ENCODE results near the gene ZSCAN20.

DNA sequence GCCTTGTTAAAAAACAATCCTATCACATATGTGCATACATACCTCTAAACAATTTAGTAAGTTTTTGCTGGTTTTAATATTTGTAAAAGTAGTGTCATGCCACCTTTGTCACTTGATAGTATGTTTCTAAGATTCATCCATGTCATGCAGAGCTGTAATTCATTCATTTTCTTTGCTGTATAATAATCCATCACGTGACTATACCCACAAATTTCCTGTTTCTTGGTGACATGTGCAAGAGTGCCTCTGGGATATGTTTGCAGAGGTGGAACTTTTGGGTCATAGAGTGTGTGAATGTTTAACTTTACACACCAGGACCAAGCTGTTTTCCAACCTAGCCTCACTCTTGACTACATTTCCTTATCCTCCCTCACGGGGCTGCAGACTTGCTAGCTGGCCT, 62.9 kb downstream of the ZSCAN20 start:
- TF ChIP-seq, protein P1, sequence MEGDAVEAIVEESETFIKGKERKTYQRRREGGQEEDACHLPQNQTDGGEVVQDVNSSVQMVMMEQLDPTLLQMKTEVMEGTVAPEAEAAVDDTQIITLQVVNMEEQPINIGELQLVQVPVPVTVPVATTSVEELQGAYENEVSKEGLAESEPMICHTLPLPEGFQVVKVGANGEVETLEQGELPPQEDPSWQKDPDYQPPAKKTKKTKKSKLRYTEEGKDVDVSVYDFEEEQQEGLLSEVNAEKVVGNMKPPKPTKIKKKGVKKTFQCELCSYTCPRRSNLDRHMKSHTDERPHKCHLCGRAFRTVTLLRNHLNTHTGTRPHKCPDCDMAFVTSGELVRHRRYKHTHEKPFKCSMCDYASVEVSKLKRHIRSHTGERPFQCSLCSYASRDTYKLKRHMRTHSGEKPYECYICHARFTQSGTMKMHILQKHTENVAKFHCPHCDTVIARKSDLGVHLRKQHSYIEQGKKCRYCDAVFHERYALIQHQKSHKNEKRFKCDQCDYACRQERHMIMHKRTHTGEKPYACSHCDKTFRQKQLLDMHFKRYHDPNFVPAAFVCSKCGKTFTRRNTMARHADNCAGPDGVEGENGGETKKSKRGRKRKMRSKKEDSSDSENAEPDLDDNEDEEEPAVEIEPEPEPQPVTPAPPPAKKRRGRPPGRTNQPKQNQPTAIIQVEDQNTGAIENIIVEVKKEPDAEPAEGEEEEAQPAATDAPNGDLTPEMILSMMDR (IDR thresholded peaks at IDR 0.05), result no peak
- no peak for TF ChIP-seq POLR2A (IDR thresholded peaks at IDR 0.05)

All from tibial nerve (tissue), 3 donors.